GM21381 (cell line): ENCODE results near the gene S100A6.

ENCODE experiments used
- ATAC-seq: cut with Tn5 transposase; IDR thresholded peaks from one replicate; pipeline ENCODE4 v1.9.1; 2021; ENCODE audit warnings: mild to moderate bottlenecking, moderate library complexity; ENCODE audit not compliant: unreplicated experiment

S100A6 gene

GRCh38 chr1:153546796-153547559, 11.2 kb upstream of the S100A6 start:
- ATAC-seq = no peak

GRCh38 chr1:153546371-153546770, 10.6 kb upstream of the S100A6 start:
- no peak for ATAC-seq

GRCh38 chr1:153545067-153546055, 9.6 kb upstream of the S100A6 start, which contains the start of gene S100A4:
TSS of gene S100A4 (minus strand) at chr1:153545806. CDS start at chr1:153544794, 1,012 bp downstream.
- ATAC-seq = peak; percentile 57

GRCh38 chr1:153544453-153545066, 8.8 kb upstream of the S100A6 start:
- no peak for ATAC-seq

- no peak for ATAC-seq
Observed at GRCh38 chr1:153543736-153544135, 7.9 kb upstream of the S100A6 start.

- ATAC-seq = no peak
Observed at GRCh38 chr1:153542956-153543711, 7.3 kb upstream of the S100A6 start.

- ATAC-seq = no peak
Observed at GRCh38 chr1:153541641-153542590, 6.1 kb upstream of the S100A6 start.

- ATAC-seq = no peak
Observed at GRCh38 chr1:153540394-153541361, 4.9 kb upstream of the S100A6 start, which contains the start of gene S100A5. TSS of gene S100A5 (minus strand) at chr1:153540934. CDS start at chr1:153540191, 743 bp downstream.

- no peak for ATAC-seq
Observed at GRCh38 chr1:153539395-153540093, 3.8 kb upstream of the S100A6 start.

- no peak for ATAC-seq
Observed at GRCh38 chr1:153538315-153538821, 2.6 kb upstream of the S100A6 start.

GRCh38 chr1:153537376-153537730, 1.6 kb upstream of the S100A6 start:
- no peak for ATAC-seq

GRCh38 chr1:153536671-153537375, 1.0 kb upstream of the S100A6 start:
- ATAC-seq = no peak

GRCh38 chr1:153536012-153536670, 350 bp upstream of the S100A6 start:
- ATAC-seq = no peak

GRCh38 chr1:153534925-153535241, 908 bp downstream of the S100A6 start:
- ATAC-seq = no peak

- ATAC-seq = no peak
Observed at GRCh38 chr1:153534226-153534924, 1.4 kb downstream of the S100A6 start.

GRCh38 chr1:153533689-153534201, 2.0 kb downstream of the S100A6 start:
- no peak for ATAC-seq
